BLaER1 (cell line): ENCODE measurements around the gene LMOD1.
"Not testable (repeated sequence)": the region's sequence is repeated elsewhere in the genome, so short reads cannot be mapped to it uniquely, and the experiment has no call there.

Experiments
- H3K27ac ChIP-seq: shearing (Covaris generic); formaldehyde crosslinking; 2 replicates; pipeline ENCODE4 v1.8.1; 2022
- H3K27me3 ChIP-seq: shearing (Covaris generic); formaldehyde crosslinking; 2 replicates; pipeline ENCODE4 v1.8.1; 2022
- H3K36me3 ChIP-seq: shearing (Covaris generic); formaldehyde crosslinking; 2 replicates; pipeline ENCODE4 v1.8.1; 2022
- H3K4me1 ChIP-seq: shearing (Covaris generic); formaldehyde crosslinking; 2 replicates; pipeline ENCODE4 v1.8.1; 2022
- H3K4me2 ChIP-seq: shearing (Covaris generic); formaldehyde crosslinking; 2 replicates; pipeline ENCODE4 v1.8.1; 2022
- H3K4me3 ChIP-seq: shearing (Covaris generic); formaldehyde crosslinking; 2 replicates; pipeline ENCODE4 v1.8.1; 2022
- H3K9ac ChIP-seq: shearing (Covaris generic); formaldehyde crosslinking; 2 replicates; pipeline ENCODE4 v1.8.1; 2022
- H3K9me3 ChIP-seq: shearing (Covaris generic); formaldehyde crosslinking; 2 replicates; pipeline ENCODE4 v1.8.1; 2022
- H4K20me1 ChIP-seq: shearing (Covaris generic); formaldehyde crosslinking; 2 replicates; pipeline ENCODE4 v1.8.1; 2022
- Cebpa-rat ChIP-seq: shearing (Covaris generic); IDR thresholded peaks from 2 replicates; pipeline ENCODE4 v1.8.1; 2022

Gene LMOD1

DNA sequence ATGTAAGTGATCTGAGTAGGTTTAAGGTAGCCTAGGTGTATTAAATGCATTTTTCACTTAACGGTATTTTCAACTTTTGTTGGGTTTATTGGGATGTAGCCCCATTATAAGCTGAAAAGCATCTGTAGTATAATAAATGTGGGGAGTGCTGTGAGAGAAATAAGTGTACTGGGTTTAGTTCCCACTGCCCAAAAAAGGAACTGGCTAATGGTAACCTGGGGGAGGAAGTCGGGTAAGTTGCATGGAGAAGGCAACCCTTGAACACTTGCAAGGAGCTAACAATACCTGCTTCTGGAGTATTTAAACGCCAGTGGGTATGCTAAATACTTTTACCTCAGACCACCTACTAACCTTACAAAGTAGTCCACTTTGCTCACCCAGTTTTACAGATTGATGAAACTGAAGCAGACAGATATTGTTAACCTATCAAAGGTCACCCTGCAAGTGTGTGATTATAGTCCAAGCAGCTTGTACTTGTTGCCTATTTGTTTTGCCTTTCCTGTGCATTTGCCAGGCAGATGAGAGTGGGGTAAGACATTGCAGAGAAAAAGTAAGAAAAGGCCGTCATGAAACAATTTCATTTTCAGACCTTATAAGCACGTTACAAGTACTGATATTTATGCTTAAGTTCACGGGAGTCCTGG, 65.3 kb downstream of the LMOD1 start:
- no peak overlapping the region for H3K27ac ChIP-seq
- H3K36me3 ChIP-seq = peaks cover 34% of the 10 kb centered on the region
- no peak overlapping the region for H3K4me2 ChIP-seq
- no peaks in the 10 kb centered on the region for H3K27me3 ChIP-seq
- H3K4me3 ChIP-seq = no peak overlapping the region
- no peaks in the 10 kb centered on the region; the same call in 1 of the 2 replicates for H4K20me1 ChIP-seq
- H3K4me1 ChIP-seq = peaks cover 23% of the 10 kb centered on the region
- no peak for TF ChIP-seq Cebpa-rat
- no peaks in the 10 kb centered on the region for H3K9me3 ChIP-seq
- no peak overlapping the region for H3K9ac ChIP-seq

DNA sequence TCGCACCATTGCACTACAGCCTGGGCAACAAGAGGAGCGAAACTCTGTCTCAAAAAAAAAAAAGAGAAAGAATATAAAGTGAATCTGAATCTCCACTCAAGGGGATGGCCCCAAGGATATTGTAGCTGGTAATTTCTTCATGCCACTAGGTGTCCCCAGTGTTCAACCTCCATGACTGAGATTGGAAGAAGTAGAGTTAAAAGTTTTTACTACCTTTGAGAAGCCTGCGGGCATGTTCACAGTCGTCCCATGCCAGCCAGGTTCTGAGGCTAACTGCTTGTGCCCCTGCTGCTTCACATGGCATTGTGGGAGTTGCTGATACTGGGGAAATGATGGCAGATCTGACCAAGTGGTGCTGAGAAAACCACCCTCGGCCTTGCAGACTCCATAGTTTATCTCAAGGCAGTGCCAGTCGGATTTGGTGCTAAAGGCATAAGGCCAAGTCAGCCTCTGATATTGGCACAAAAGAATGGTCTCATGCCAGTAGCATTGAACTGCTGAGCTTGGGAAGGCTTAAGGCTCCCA, 68.4 kb downstream of the LMOD1 start:
- H3K4me2 ChIP-seq = no peak overlapping the region
- no peaks in the 10 kb centered on the region; the same call in 1 of the 2 replicates for H4K20me1 ChIP-seq
- no peak for TF ChIP-seq Cebpa-rat
- H3K4me1 ChIP-seq = peaks cover 5% of the 10 kb centered on the region; the same call in 1 of the 2 replicates
- no peak overlapping the region for H3K9ac ChIP-seq
- no peaks in the 10 kb centered on the region for H3K9me3 ChIP-seq
- H3K36me3 ChIP-seq = peaks cover 65% of the 10 kb centered on the region
- H3K4me3 ChIP-seq = no peak overlapping the region
- H3K27ac ChIP-seq = no peak overlapping the region
- H3K27me3 ChIP-seq = no peaks in the 10 kb centered on the region

DNA sequence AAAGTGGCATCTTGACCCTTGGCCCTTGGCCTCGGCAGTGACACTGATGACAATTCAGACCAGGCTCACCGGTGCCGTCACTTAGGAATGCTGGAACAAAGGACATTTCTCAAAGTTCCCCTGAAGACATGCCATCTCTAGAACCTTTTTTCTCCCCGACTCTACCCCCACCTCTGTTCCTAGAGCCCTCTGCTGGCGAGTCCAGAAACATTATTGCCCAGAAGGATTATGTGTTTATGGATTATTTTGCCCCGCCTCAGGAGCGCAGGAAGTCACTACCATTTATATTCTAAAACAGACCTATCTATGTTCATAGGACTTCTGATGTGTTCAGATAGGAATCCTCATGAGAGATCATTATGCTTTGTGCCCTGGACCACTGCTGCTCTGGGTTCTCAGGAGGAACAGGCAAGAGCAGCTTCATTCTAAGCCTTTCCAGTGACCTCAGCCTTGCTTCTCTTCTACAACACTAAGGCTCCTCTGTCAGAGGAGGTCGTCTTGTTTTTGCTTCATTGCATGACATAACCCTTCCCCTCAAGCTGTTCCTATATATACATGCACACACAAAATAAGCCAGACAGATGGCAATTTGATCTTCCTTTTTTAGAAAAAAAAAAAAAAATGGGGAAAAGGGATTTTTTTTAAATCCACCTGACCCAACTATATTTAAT, 70.1 kb downstream of the LMOD1 start:
- no peak overlapping the region for H3K27ac ChIP-seq
- no peak overlapping the region for H3K4me2 ChIP-seq
- H3K9me3 ChIP-seq = no peaks in the 10 kb centered on the region
- H3K36me3 ChIP-seq = peaks cover 82% of the 10 kb centered on the region
- no peak overlapping the region for H3K9ac ChIP-seq
- no peak overlapping the region for H3K4me3 ChIP-seq
- no peaks in the 10 kb centered on the region for H3K4me1 ChIP-seq
- TF ChIP-seq Cebpa-rat = no peak
- H3K27me3 ChIP-seq = no peaks in the 10 kb centered on the region
- H4K20me1 ChIP-seq = no peaks in the 10 kb centered on the region; the same call in 1 of the 2 replicates

DNA sequence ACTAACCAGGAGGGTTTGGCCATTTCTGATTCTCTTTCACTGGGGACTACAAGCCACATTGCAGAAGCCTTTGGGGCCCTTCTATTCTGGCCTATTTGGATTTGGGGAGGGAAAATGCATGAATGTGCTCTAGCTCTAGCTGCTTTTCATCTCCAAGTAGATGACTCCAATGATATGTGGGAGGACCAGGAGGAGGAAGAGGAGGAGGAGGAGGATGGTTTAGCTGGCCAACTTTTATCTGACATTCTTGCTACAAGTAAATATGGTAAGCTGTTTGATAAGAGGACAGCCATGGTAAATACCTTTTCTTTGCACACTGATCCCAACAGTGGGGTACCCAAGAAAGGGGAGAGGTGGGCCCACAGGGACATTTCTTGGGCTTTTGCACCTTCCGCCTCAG, 71.7 kb downstream of the LMOD1 start:
- Histone ChIP-seq H3K27me3 (no peaks in the 10 kb centered on the region), H4K20me1 (no peaks in the 10 kb centered on the region; the same call in 1 of the 2 replicates), H3K27ac (no peak overlapping the region), H3K4me3 (no peak overlapping the region), H3K36me3 (peaks cover 91% of the 10 kb centered on the region), H3K9me3 (no peaks in the 10 kb centered on the region), H3K4me1 (no peaks in the 10 kb centered on the region), H3K9ac (no peak overlapping the region), H3K4me2 (no peak overlapping the region)
- TF ChIP-seq Cebpa-rat = no peak

DNA sequence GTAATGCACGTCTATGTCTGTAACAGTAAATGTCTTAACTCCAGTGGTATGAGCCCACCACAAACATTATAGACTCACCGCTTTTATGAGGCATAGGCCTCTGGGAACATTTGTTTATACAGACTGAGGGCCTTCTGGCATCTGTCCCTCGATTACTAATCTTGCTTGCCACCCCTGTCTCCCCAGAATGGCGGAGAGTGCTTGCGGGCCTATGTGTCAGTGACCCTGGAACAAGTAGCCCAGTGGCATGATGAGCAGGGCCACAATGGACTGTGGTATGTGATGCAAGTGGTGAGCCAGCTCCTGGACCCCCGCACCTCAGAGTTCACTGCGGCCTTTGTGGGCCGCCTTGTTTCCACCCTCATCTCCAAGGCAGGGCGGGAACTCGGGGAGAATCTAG, 76.0 kb downstream of the LMOD1 start:
- no peak overlapping the region for H3K9ac ChIP-seq
- H3K4me1 ChIP-seq = no peaks in the 10 kb centered on the region
- peaks cover 94% of the 10 kb centered on the region for H3K36me3 ChIP-seq
- H3K27me3 ChIP-seq = no peaks in the 10 kb centered on the region
- no peak overlapping the region for H3K4me3 ChIP-seq
- H3K9me3 ChIP-seq = no peaks in the 10 kb centered on the region
- no peak overlapping the region for H3K27ac ChIP-seq
- no peaks in the 10 kb centered on the region for H4K20me1 ChIP-seq
- no peak overlapping the region for H3K4me2 ChIP-seq
- TF ChIP-seq Cebpa-rat = no peak

DNA sequence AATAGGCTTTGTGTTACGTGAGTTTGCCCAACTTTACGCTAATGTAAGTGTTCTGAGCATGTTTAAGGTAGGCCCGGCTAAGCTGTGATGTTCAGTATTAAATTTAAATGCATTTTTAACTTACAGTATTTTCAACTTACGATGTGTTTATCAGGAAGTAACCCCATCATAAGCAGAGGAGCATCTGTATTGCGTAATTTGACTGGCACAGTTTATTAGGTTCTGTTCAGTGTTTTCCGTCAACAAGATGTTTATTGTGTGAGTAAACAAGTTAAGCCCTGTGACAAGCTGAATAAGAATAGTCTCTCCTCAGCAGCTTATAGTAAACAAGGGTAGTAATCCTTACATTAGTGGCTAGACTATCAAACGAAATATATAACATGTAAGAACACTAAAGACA, 84.9 kb downstream of the LMOD1 start:
- H3K36me3 ChIP-seq = peaks cover 98% of the 10 kb centered on the region

DNA sequence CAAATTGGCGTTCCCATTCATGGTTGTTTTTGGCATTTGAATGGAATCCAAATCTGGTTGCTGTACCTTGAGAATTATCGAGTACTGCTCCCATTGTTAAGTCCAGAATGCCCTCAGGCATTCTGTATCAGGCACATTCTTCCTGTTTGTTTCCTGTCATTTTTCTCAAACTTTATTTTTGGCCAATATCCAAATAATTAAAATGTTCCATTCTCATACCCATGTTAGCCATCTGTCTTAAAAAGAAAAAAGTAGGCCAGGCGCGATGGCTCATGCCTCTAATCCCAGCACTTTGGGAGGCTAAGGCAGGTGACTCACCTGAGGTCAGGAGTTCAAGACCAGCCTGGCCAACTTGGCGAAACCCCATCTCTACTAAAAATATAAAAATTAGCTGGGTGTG, 86.9 kb downstream of the LMOD1 start:
- H3K36me3 ChIP-seq = peaks cover 100% of the 10 kb centered on the region
- no peak overlapping the region for H3K27ac ChIP-seq
- no peak for TF ChIP-seq Cebpa-rat
- H4K20me1 ChIP-seq = no peaks in the 10 kb centered on the region
- no peaks in the 10 kb centered on the region for H3K9me3 ChIP-seq
- H3K9ac ChIP-seq = no peak overlapping the region
- no peak overlapping the region for H3K4me3 ChIP-seq
- H3K27me3 ChIP-seq = no peaks in the 10 kb centered on the region
- no peak overlapping the region for H3K4me2 ChIP-seq
- no peaks in the 10 kb centered on the region for H3K4me1 ChIP-seq

More for the DNA sequence above, 84.9 kb downstream of the LMOD1 start:
- Histone ChIP-seq H3K4me1 (no peaks in the 10 kb centered on the region), H4K20me1 (no peaks in the 10 kb centered on the region), H3K4me2 (no peak overlapping the region), H3K27ac (no peak overlapping the region), H3K9me3 (no peaks in the 10 kb centered on the region), H3K9ac (no peak overlapping the region), H3K27me3 (no peaks in the 10 kb centered on the region), H3K4me3 (no peak overlapping the region)
- no peak; the same call in 1 of the 2 replicates for TF ChIP-seq Cebpa-rat

DNA sequence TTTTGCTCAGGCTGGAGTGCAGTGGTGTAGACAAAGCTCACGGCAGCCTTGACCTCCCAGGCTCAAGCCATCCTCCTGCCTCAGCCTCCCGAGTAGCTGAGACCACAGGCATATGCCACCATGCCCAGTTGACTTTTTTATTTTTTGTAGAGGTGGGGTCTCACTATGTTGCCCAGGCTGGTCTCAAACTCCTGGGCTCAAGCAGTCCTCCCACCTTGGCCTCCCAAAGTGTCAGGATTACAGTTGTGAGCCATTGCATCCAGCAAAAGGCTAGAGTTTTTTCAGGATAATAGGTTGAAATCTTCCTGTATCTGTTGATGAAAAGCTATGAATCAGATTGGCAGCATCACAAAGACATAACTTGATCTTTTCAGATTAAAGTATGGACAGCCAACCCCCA, 89.6 kb downstream of the LMOD1 start:
- not testable (repeated sequence) for H3K9ac ChIP-seq, H3K4me2 ChIP-seq, H3K27me3 ChIP-seq, H3K27ac ChIP-seq, H4K20me1 ChIP-seq, H3K4me3 ChIP-seq, H3K9me3 ChIP-seq, H3K4me1 ChIP-seq
- peaks cover 100% of the 10 kb centered on the region for H3K36me3 ChIP-seq

DNA sequence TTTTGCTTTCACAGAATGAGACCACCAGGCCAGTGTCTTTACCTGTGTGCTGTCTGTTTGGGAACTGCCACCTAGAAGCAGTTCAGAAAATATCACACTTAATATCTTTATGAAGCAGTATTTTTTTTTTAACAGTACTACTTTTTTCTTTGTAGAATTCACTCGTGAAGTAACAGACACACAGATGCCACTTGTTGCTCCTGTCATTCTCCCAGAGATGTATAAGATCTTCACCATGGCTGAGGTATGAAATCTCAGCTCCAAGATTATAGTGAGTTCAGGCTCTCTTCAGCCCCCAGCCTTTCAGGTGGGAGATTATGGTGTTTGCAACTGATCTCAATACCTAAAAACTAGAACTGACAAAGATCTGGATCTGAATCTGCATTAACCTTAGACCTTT, 94.4 kb downstream of the LMOD1 start:
- H3K9ac ChIP-seq = no peak overlapping the region
- peaks cover 99% of the 10 kb centered on the region for H3K36me3 ChIP-seq
- H3K9me3 ChIP-seq = no peaks in the 10 kb centered on the region
- H4K20me1 ChIP-seq = peaks cover 17% of the 10 kb centered on the region
- H3K4me3 ChIP-seq = no peak overlapping the region
- no peak overlapping the region for H3K27ac ChIP-seq
- no peak for TF ChIP-seq Cebpa-rat
- H3K4me1 ChIP-seq = peaks cover 14% of the 10 kb centered on the region
- H3K27me3 ChIP-seq = no peaks in the 10 kb centered on the region
- no peak overlapping the region for H3K4me2 ChIP-seq

DNA sequence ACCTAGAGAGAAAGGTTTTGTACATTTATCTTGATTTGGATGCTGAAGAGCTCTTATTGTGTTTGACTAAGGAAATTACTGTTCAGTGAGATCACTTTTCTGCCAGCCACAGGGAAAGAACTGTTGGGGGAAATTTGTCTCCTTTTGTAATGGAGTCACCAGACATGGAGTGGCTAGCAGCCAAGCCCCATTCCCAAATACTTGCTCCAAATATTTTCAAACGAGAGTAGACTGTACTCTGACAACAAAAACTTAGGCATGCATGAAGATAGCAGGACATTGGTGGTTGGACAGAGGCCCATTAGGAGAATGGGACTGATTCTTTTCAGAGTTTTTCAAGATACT, 96.3 kb downstream of the LMOD1 start:
- TF ChIP-seq Cebpa-rat = no peak
- Histone ChIP-seq H3K4me1 (peaks cover 17% of the 10 kb centered on the region), H4K20me1 (peaks cover 37% of the 10 kb centered on the region), H3K27ac (no peak overlapping the region), H3K27me3 (no peaks in the 10 kb centered on the region), H3K4me3 (no peak overlapping the region), H3K9me3 (no peaks in the 10 kb centered on the region), H3K36me3 (peaks cover 92% of the 10 kb centered on the region), H3K9ac (no peak overlapping the region), H3K4me2 (no peak overlapping the region)
